ENCODE measurements around the gene CTTN.

DNA sequence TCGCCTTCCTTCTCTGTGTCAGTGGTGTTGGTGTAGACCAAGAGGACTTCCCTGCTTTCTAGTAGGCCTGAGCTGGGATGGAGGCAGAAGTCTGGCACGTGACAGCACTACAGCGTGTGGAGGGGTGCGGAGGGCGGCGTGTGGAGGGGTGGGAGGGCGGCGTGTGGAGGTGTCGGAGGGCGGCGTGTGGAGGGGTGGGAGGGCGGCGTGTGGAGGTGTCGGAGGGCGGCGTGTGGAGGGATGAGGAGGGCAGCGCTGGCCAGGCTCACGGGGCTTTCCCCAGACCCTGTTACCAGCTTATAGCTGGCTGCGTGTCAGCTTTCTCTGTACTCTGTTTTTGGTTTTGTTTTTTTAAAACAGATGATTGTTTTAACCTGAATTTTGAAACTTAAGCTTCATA lies 45.7 kb upstream of the CTTN start:
- TF ChIP-seq, protein P1, sequence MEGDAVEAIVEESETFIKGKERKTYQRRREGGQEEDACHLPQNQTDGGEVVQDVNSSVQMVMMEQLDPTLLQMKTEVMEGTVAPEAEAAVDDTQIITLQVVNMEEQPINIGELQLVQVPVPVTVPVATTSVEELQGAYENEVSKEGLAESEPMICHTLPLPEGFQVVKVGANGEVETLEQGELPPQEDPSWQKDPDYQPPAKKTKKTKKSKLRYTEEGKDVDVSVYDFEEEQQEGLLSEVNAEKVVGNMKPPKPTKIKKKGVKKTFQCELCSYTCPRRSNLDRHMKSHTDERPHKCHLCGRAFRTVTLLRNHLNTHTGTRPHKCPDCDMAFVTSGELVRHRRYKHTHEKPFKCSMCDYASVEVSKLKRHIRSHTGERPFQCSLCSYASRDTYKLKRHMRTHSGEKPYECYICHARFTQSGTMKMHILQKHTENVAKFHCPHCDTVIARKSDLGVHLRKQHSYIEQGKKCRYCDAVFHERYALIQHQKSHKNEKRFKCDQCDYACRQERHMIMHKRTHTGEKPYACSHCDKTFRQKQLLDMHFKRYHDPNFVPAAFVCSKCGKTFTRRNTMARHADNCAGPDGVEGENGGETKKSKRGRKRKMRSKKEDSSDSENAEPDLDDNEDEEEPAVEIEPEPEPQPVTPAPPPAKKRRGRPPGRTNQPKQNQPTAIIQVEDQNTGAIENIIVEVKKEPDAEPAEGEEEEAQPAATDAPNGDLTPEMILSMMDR (conservative IDR thresholded peaks at IDR 0.05; ENCODE audit: low read length): no peak
- TF ChIP-seq EZH2phosphoT487 (IDR thresholded peaks at IDR 0.05; ENCODE audit: borderline replicate concordance): no peak
